Nephron (organoid): ENCODE measurements around the gene LCMT2.

ENCODE experiments used
- H3K27ac Mint-ChIP-seq, 3 experiments: 2 replicates each; pipeline ENCODE4 v1.8.0; 2020; ENCODE audit warnings: mixed read lengths in 3 of 3, mild to moderate bottlenecking in 2 of 3, moderate library complexity in 1 of 3
- H3K27me3 Mint-ChIP-seq: 2 replicates; pipeline ENCODE4 v1.8.0; 2021; ENCODE audit warnings: low read depth, mild to moderate bottlenecking, moderate library complexity, mixed read lengths
- H3K36me3 Mint-ChIP-seq: 2 replicates; pipeline ENCODE4 v1.8.0; 2020; ENCODE audit warnings: low read depth, mixed read lengths
- H3K4me1 Mint-ChIP-seq: 2 replicates; pipeline ENCODE4 v1.8.0; 2020; ENCODE audit warnings: mixed read lengths
- H3K4me3 Mint-ChIP-seq, 3 experiments: 2 replicates each; pipeline ENCODE4 v1.8.0; 2020; ENCODE audit warnings: mild to moderate bottlenecking in 3 of 3, mixed read lengths in 3 of 3, moderate library complexity in 2 of 3
- H3K9me3 Mint-ChIP-seq: 2 replicates; pipeline ENCODE4 v1.8.0; 2020; ENCODE audit warnings: mixed read lengths
- CTCF ChIP-seq, 3 experiments: fragments of 200-600 bp; sonication (generic); IDR thresholded peaks; one replicate each; pipeline ENCODE4 v1.5.0; 2021; ENCODE audit warnings: antibody characterized with exemption in 3 of 3; ENCODE audit not compliant: unreplicated experiment in 3 of 3

Gene LCMT2

GRCh38 chr15:43287254-43287653 is 43.1 kb downstream of the LCMT2 start:
- Mint-ChIP-seq H3K4me3 (no peak overlapping the region), H3K9me3 (no peaks in the 10 kb centered on the region), H3K36me3 (no peaks in the 10 kb centered on the region), H3K27me3 (peaks cover 38% of the 10 kb centered on the region), H3K27ac (no peak overlapping the region), H3K4me1 (no peaks in the 10 kb centered on the region)
- TF ChIP-seq CTCF (IDR thresholded peaks at IDR 0.05; ENCODE audit: unreplicated experiment in 3 of 3): no peak

DNA sequence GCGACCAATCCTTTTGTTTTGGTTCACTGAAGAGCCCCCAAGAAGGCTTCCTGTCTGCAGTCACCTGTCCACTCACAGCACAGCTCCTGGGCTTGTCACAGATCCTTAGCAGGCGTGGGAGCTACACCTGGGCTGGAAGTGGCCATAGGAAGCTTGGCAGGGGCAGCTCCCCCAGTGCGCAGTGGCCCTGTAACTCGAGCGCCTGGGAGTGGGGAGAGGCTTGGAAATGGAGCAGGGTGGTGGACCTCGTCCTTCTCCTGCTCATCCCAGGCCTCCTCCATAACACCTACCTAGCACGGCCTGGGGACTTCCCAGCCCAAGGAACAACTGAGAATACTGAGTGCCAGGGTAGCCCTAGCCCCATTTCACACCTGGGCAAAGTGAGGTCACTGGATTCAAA is 44.3 kb downstream of the LCMT2 start:
- Mint-ChIP-seq H3K27ac (no peak overlapping the region), H3K27me3 (peaks cover 26% of the 10 kb centered on the region), H3K4me3 (no peak overlapping the region), H3K9me3 (no peaks in the 10 kb centered on the region), H3K36me3 (no peaks in the 10 kb centered on the region), H3K4me1 (no peaks in the 10 kb centered on the region)
- TF ChIP-seq CTCF (IDR thresholded peaks at IDR 0.05; ENCODE audit: unreplicated experiment in 3 of 3): no peak

DNA sequence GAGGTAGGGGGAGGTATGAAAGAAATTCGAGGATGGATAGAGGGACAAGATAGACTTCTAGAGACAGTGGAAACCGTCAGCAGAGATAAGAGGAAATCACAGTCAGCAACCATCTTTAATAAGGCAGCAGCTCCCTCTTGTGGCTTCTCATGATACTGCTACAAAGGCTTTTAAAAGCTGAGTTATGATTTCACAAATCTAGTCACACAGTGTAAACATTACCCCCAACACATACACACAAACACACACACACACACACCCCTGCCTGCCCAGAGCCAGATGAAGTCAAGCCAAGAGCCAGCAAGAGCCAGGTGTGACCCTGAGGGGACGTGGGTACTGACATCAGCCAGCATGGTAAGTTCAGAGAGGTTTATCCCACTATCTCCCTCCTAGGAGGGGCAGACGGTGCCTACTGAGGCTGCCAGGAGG is 44.8 kb downstream of the LCMT2 start:
- no peak overlapping the region for H3K27ac Mint-ChIP-seq

GRCh38 chr15:43283526-43283925 is 46.8 kb downstream of the LCMT2 start:
- Mint-ChIP-seq H3K4me3 (no peak overlapping the region), H3K4me1 (no peaks in the 10 kb centered on the region), H3K9me3 (no peaks in the 10 kb centered on the region), H3K36me3 (no peaks in the 10 kb centered on the region), H3K27ac (no peak overlapping the region), H3K27me3 (peaks cover 27% of the 10 kb centered on the region)
- no peak for TF ChIP-seq CTCF (IDR thresholded peaks at IDR 0.05; ENCODE audit: unreplicated experiment in 3 of 3)

More for the DNA sequence above, 44.8 kb downstream of the LCMT2 start:
- no peaks in the 10 kb centered on the region for H3K36me3 Mint-ChIP-seq
- peaks cover 21% of the 10 kb centered on the region for H3K27me3 Mint-ChIP-seq
- TF ChIP-seq CTCF (IDR thresholded peaks at IDR 0.05; ENCODE audit: unreplicated experiment in 3 of 3): peak; percentile 71 to 85 (median 75)
- H3K4me3 Mint-ChIP-seq: no peak overlapping the region
- no peaks in the 10 kb centered on the region for H3K9me3 Mint-ChIP-seq
- H3K4me1 Mint-ChIP-seq: no peaks in the 10 kb centered on the region

DNA sequence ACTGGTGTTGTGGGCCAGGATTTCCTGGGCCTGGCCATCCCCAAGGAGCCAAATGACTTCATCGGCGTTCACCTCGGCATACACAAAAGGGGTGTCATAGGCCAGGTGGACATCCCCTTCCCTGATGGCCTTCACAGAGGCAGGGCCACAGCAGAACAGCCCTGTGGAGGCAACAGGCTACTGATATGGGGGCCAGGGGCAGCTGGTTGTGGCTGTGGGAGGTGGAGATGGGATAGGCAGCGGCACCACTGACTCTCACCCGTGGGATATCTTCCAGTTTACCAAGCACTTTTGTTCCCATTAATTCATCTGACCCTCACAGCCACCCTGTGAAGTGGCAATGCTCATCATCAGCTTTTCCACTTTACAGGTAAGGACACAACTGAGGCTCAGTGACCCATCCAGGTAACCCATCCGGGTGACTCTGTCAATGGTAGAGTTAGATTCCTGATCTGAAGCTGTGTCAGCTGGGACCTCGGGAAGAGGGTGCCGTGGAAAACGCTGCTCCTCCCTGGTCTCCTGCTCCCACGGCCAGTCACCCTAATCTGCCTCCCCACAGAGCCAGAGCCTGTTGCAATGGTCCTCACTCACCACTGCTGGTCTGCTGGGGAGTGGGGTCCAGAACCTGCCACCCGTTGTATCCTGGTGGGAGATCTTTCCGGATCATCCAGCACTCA is 48.3 kb downstream of the LCMT2 start:
- Mint-ChIP-seq H3K27me3 (peaks cover 23% of the 10 kb centered on the region), H3K27ac (no peak overlapping the region), H3K9me3 (no peaks in the 10 kb centered on the region), H3K4me3 (no peak overlapping the region), H3K36me3 (no peaks in the 10 kb centered on the region), H3K4me1 (no peaks in the 10 kb centered on the region)
- no peak for TF ChIP-seq CTCF (IDR thresholded peaks at IDR 0.05; ENCODE audit: unreplicated experiment in 3 of 3)

DNA sequence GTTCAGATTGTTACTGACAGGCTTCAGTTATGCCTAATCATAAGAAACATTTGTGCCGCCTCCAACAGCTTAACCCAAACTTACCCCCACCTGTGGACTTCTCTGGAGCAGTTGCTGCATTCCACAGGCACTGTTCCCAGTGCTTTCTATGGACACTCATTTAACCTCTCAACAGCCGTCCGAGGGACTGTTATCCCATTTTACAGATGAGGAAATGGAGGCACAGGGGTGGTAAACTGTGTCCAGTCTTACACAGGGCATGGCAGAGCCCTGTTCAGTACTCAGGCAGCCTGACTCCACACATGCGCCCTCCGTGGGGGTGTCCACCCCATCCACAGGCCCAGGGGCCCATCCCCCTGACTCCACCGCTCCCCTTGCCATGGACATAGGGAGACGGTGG is 49.4 kb downstream of the LCMT2 start:
- Mint-ChIP-seq H3K9me3 (no peaks in the 10 kb centered on the region), H3K4me3 (no peak overlapping the region), H3K27ac (no peak overlapping the region), H3K4me1 (no peaks in the 10 kb centered on the region), H3K36me3 (no peaks in the 10 kb centered on the region), H3K27me3 (peaks cover 27% of the 10 kb centered on the region)
- TF ChIP-seq CTCF (IDR thresholded peaks at IDR 0.05; ENCODE audit: unreplicated experiment in 3 of 3): no peak
